Measurements from ENCODE around the gene EMC7. TPM values are rescaled to one million over a fixed set of nuclear protein-coding genes. Genes with fewer than 3 reads are reported as not detected.

EMC7 gene
- total RNA-seq, 2 donors from 2014 or later, result 27.4 to 27.8 TPM

DNA sequence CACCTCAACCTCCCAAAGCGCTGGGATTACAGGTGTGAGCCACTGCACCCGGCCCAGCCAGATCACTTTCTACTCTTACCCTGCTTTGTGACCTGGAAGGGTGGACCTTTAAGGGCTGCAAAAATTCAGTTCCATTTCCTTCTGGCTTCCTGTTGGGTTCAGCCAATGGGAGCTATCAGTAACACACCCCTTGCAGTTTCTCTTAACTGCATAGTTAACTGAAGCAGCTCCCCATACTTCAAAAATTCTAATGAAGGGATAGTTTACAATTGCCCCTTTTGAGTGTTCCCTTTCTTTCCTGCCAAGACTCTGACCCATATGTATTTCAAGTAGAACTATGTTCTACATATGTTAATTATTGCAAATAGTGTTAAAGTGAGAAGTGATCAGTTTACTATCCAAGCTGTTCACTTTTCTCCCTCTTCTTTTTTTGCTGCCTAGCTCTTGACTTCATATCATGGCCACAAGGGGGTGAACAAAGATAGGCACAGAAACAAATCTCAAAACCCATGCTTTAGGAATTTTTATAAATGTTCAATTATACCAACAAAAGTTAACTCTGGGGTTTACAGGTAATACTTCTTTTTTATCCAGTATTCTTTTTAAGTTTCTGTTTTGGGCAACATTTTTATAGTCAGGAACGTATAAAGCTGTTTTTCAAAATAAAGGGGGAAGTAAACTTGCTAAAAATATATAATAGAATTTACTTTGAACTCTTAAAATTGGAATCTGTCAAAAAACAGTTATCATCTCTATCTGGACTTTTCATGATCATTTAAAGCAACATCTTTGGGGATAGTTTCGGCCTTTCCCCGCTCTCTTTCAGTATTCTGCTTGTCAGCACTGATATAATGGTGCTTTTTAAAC is 8.4 kb upstream of the EMC7 start:
- no peak for DNase-seq
- no peak for TF ChIP-seq POLR2A (IDR thresholded peaks at IDR 0.05)
- TF ChIP-seq, protein P1, sequence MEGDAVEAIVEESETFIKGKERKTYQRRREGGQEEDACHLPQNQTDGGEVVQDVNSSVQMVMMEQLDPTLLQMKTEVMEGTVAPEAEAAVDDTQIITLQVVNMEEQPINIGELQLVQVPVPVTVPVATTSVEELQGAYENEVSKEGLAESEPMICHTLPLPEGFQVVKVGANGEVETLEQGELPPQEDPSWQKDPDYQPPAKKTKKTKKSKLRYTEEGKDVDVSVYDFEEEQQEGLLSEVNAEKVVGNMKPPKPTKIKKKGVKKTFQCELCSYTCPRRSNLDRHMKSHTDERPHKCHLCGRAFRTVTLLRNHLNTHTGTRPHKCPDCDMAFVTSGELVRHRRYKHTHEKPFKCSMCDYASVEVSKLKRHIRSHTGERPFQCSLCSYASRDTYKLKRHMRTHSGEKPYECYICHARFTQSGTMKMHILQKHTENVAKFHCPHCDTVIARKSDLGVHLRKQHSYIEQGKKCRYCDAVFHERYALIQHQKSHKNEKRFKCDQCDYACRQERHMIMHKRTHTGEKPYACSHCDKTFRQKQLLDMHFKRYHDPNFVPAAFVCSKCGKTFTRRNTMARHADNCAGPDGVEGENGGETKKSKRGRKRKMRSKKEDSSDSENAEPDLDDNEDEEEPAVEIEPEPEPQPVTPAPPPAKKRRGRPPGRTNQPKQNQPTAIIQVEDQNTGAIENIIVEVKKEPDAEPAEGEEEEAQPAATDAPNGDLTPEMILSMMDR (IDR thresholded peaks at IDR 0.05), result peak in 6 of 7 experiments; percentile 37 to 61 (median 47)
- H3K36me3 ChIP-seq (replicated peaks in 1 of 2; ENCODE audit: insufficient read depth in 1 of 2, low read depth in 2 of 2), result no peaks in the 10 kb centered on the region
- no peaks in the 10 kb centered on the region for H3K9me3 ChIP-seq
- no peak overlapping the region for H3K4me3 ChIP-seq
- H3K27ac ChIP-seq, result no peak overlapping the region
- ATAC-seq, result no peak
- intact Hi-C loops (cut with DNase I), result loop anchor here (10.0 kb wide), 1 partner anchor 105 kb away; the partner anchor contains the start of gene KATNBL1
- no peaks in the 10 kb centered on the region for H3K4me1 ChIP-seq
- 42 to 56% methylated on average over 5 of the region's 5 CpGs for WGBS, 2 donors
- H3K27me3 ChIP-seq, result no peaks in the 10 kb centered on the region

DNA sequence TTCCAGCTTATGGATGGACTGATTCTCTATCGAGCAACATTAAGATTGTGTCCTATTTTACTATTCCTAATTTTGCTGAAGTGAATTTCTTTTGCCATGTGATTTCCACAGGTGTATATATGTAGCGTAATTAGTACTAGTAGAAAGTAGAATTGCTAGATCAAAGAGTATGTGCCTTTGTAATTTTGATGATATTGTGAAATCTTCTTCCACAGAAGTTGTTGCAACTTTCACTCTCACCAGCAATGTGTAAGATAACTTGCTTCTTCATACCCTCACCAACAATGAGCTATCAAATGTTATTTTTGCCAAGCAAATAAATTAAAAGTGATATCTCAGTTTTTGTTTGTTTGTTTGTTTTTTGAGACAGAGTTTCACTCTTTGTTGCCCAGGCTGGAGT is 5.7 kb upstream of the EMC7 start:
- H3K9me3 ChIP-seq, result no peaks in the 10 kb centered on the region
- no peaks in the 10 kb centered on the region for H3K36me3 ChIP-seq (replicated peaks in 1 of 2; ENCODE audit: insufficient read depth in 1 of 2, low read depth in 2 of 2)
- TF ChIP-seq POLR2A (IDR thresholded peaks at IDR 0.05), result no peak
- TF ChIP-seq, protein P1 (IDR thresholded peaks at IDR 0.05), result no peak
- 75 to 81% methylated on average over 2 of the region's 2 CpGs for WGBS, 2 donors
- no peak for ATAC-seq
- intact Hi-C loops (cut with DNase I), result loop anchor here (10.0 kb wide), 1 partner anchor 107 kb away; the partner anchor contains the start of gene KATNBL1
- no peaks in the 10 kb centered on the region for H3K27me3 ChIP-seq
- peaks cover 8% of the 10 kb centered on the region for H3K4me1 ChIP-seq
- H3K27ac ChIP-seq, result no peak overlapping the region
- no peak for DNase-seq
- H3K4me3 ChIP-seq, result no peak overlapping the region

DNA sequence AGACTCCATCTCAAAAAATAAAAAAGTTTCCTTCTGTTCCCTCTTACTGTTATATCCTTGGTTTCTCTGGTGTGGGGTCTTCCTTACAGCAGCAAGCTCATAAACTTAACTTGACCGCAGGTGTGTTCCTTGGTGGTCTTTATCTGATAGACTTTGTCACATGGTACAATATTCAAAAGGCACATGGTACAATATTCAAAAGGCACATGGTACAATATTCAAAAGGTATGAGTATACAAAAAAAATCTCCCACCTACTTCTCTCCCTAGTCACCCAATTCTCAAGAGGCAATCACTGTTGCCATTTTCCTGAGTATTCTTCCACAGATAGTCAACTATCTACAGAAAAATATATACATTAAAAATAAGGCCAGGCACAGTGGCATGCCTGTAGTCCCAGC is 4.8 kb upstream of the EMC7 start:
- ATAC-seq (no peak), DNase-seq (no peak)
- Histone ChIP-seq H3K36me3 (replicated peaks in 1 of 2; ENCODE audit: insufficient read depth in 1 of 2, low read depth in 2 of 2) (no peaks in the 10 kb centered on the region), H3K4me1 (peaks cover 8% of the 10 kb centered on the region), H3K27ac (no peak overlapping the region), H3K9me3 (no peaks in the 10 kb centered on the region), H3K27me3 (no peaks in the 10 kb centered on the region), H3K4me3 (no peak overlapping the region)
- 95 to 100% methylated on average over 1 of the region's 1 CpG for WGBS, 2 donors
- TF ChIP-seq, protein P1 (IDR thresholded peaks at IDR 0.05), result no peak
- TF ChIP-seq POLR2A (IDR thresholded peaks at IDR 0.05), result no peak
- intact Hi-C loops (cut with DNase I), result loop anchor here (10.0 kb wide), 1 partner anchor 108 kb away; the partner anchor contains the start of gene KATNBL1

DNA sequence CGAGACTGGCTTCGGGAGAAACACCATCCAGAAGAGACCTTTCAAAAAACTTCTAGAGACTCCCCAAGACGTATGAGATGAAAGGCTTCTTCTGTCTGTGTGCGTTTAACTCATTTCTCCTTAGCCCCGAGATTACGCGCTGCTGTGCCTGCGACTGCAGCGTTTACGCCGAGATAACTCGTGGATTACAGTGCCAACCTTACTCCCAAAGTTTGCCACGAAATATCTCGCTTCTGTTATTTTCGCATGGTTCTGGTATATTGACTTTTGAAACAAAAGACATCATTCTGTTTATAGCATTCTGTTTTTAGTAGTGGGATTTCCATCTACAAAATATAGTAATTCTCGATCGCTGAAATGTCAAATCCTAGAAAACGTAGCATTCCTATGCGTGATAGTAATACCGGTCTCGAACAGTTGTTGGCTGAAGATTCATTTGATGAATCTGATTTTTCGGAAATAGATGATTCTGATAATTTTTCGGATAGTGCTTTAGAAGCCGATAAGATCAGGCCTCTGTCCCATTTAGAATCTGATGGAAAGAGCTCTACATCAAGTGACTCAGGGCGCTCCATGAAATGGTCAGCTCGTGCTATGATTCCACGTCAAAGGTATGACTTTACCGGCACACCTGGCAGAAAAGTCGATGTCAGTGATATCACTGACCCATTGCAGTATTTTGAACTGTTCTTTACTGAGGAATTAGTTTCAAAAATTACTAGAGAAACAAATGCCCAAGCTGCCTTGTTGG is 688 bp upstream of the EMC7 start:
- 12 to 16% methylated on average over 29 of the region's 29 CpGs for WGBS, 2 donors
- H3K9me3 ChIP-seq, result no peaks in the 10 kb centered on the region
- peak overlapping the region; percentile 72 to 88 (median 86) for H3K27ac ChIP-seq
- peak; percentile 51 for ATAC-seq
- H3K4me3 ChIP-seq, result peak overlapping the region; percentile 48 to 98
- TF ChIP-seq, protein P1 (IDR thresholded peaks at IDR 0.05), result peak in 1 of 7 experiments; percentile 6
- TF ChIP-seq POLR2A (IDR thresholded peaks at IDR 0.05), result no peak
- peaks cover 20% of the 10 kb centered on the region for H3K4me1 ChIP-seq
- no peaks in the 10 kb centered on the region for H3K27me3 ChIP-seq
- DNase-seq, result peak in 1 of 4 donors; percentile 2
- H3K36me3 ChIP-seq (replicated peaks in 1 of 2; ENCODE audit: insufficient read depth in 1 of 2, low read depth in 2 of 2), result no peaks in the 10 kb centered on the region
- intact Hi-C loops (cut with DNase I), result loop anchor here (10.0 kb wide), 1 partner anchor 112 kb away; the partner anchor contains the start of gene KATNBL1

Measured in body of pancreas (tissue), 4 donors.